Ishikawa (cell line): ENCODE measurements around the gene CHORDC1.

Experiments
- CEBPB ChIP-seq: IDR thresholded peaks from 2 replicates; pipeline ENCODE4 v1.6.1; 2012
- CREB1 ChIP-seq: IDR thresholded peaks from 2 replicates; pipeline ENCODE4 v1.6.1; 2012; ENCODE audit warnings: low read depth
- EGR1 ChIP-seq: IDR thresholded peaks from 2 replicates; pipeline ENCODE4 v1.6.1; 2012
- EP300 ChIP-seq: IDR thresholded peaks from 2 replicates; pipeline ENCODE4 v1.6.1; 2012; ENCODE audit warnings: borderline replicate concordance
- FOXM1 ChIP-seq: IDR thresholded peaks from 2 replicates; pipeline ENCODE4 v1.6.1; 2012; ENCODE audit warnings: low read depth, borderline replicate concordance
- MAX ChIP-seq: IDR thresholded peaks from 2 replicates; pipeline ENCODE4 v1.6.1; 2012
- NFIC ChIP-seq: IDR thresholded peaks from 2 replicates; pipeline ENCODE4 v1.6.1; 2012
- RAD21 ChIP-seq: IDR thresholded peaks from 2 replicates; pipeline ENCODE4 v1.6.1; 2012; ENCODE audit warnings: low read depth
- REST ChIP-seq: IDR thresholded peaks from 2 replicates; pipeline ENCODE4 v1.6.1; 2012; ENCODE audit warnings: low read depth, mild to moderate bottlenecking
- TAF1 ChIP-seq: IDR thresholded peaks from 2 replicates; pipeline ENCODE4 v1.6.1; 2012; ENCODE audit warnings: low read depth, mild to moderate bottlenecking
- TCF12 ChIP-seq: IDR thresholded peaks from 2 replicates; pipeline ENCODE4 v1.6.1; 2012; ENCODE audit warnings: low read depth
- TEAD4 ChIP-seq: IDR thresholded peaks from 2 replicates; pipeline ENCODE4 v1.6.1; 2012
- USF1 ChIP-seq: IDR thresholded peaks from 2 replicates; pipeline ENCODE4 v1.6.1; 2012
- YY1 ChIP-seq: IDR thresholded peaks from 2 replicates; pipeline ENCODE4 v1.6.1; 2012; ENCODE audit warnings: low read depth
- ZBTB7A ChIP-seq: IDR thresholded peaks from 2 replicates; pipeline ENCODE4 v1.6.1; 2012; ENCODE audit warnings: low read depth

The CHORDC1 gene

GRCh38 chr11:90187839-90188238 is 35.0 kb downstream of the CHORDC1 start:
- TF ChIP-seq CREB1: no peak
- TF ChIP-seq MAX: no peak
- TF ChIP-seq NFIC: no peak
- no peak for TF ChIP-seq TCF12
- TF ChIP-seq ZBTB7A: no peak
- no peak for TF ChIP-seq CEBPB
- no peak for TF ChIP-seq FOXM1
- no peak for TF ChIP-seq USF1
- TF ChIP-seq TAF1: no peak
- TF ChIP-seq RAD21: no peak
- no peak for TF ChIP-seq EGR1
- TF ChIP-seq REST: no peak
- TF ChIP-seq YY1: no peak
- TF ChIP-seq TEAD4: no peak

- no peak for TF ChIP-seq FOXM1
- no peak for TF ChIP-seq TCF12
- no peak for TF ChIP-seq TAF1
- TF ChIP-seq CREB1: no peak
- no peak for TF ChIP-seq RAD21
- no peak for TF ChIP-seq CEBPB
- TF ChIP-seq REST: no peak
- TF ChIP-seq NFIC: no peak
- TF ChIP-seq MAX: no peak
- TF ChIP-seq EGR1: no peak
- TF ChIP-seq USF1: no peak
- no peak for TF ChIP-seq ZBTB7A
- no peak for TF ChIP-seq YY1
- no peak for TF ChIP-seq TEAD4
- TF ChIP-seq EP300: no peak
These were observed 42.9 kb downstream of the CHORDC1 start for GRCh38 chr11:90179923-90180322.

- TF ChIP-seq EGR1: no peak
- TF ChIP-seq RAD21: no peak
- TF ChIP-seq YY1: no peak
- no peak for TF ChIP-seq EP300
- no peak for TF ChIP-seq TCF12
- TF ChIP-seq REST: no peak
- no peak for TF ChIP-seq USF1
- no peak for TF ChIP-seq ZBTB7A
- no peak for TF ChIP-seq TAF1
- no peak for TF ChIP-seq TEAD4
- TF ChIP-seq MAX: no peak
- no peak for TF ChIP-seq FOXM1
These were observed 44.1 kb downstream of the CHORDC1 start for GRCh38 chr11:90178751-90179150.

GRCh38 chr11:90176069-90176468 is 46.8 kb downstream of the CHORDC1 start:
- TF ChIP-seq CEBPB (no peak), USF1 (no peak)
